Mesenchymal stem cell (in vitro differentiated cells and primary cell): ENCODE results near the gene DDX47.

Source experiments
- DNase-seq: peaks from one replicate; pipeline ENCODE4 v3.0.0-alpha.2; 2013
- H2AFZ ChIP-seq: one replicate; pipeline ENCODE4 v1.6.1; 2013; ENCODE audit warnings: low read depth, mild to moderate bottlenecking, control low read depth, inconsistent platforms, low read length, moderate library complexity
- H2AK5ac ChIP-seq: 2 replicates; pipeline ENCODE4 v1.6.1; 2013; ENCODE audit warnings: low read length, moderate library complexity, mild to moderate bottlenecking, inconsistent platforms; ENCODE audit not compliant: severe bottlenecking
- H2BK120ac ChIP-seq: one replicate; pipeline ENCODE4 v1.6.1; 2013; ENCODE audit warnings: low read depth, mild to moderate bottlenecking, inconsistent platforms, low read length, moderate library complexity
- H2BK12ac ChIP-seq, 2 experiments: one replicate each; pipeline ENCODE4 v1.6.1; 2013; ENCODE audit warnings: inconsistent platforms in 2 of 2, low read length in 2 of 2, mild to moderate bottlenecking in 2 of 2, moderate library complexity in 2 of 2, control low read depth in 1 of 2
- H2BK15ac ChIP-seq: one replicate; pipeline ENCODE4 v1.6.1; 2013; ENCODE audit warnings: mild to moderate bottlenecking, low read depth, inconsistent platforms; ENCODE audit not compliant: poor library complexity, severe bottlenecking
- H2BK5ac ChIP-seq: 2 replicates; pipeline ENCODE4 v1.6.1; 2013; ENCODE audit warnings: low read depth, mild to moderate bottlenecking, low read length, control low read depth, inconsistent platforms; ENCODE audit not compliant: poor library complexity, severe bottlenecking
- H3K14ac ChIP-seq, 2 experiments: one replicate each; pipeline ENCODE4 v1.6.1; 2013; ENCODE audit warnings: inconsistent platforms in 2 of 2, low read length in 2 of 2, control low read depth in 1 of 2, mild to moderate bottlenecking in 1 of 2, moderate library complexity in 1 of 2
- H3K18ac ChIP-seq, 2 experiments: one replicate each; pipeline ENCODE4 v1.6.1; 2013; ENCODE audit warnings: inconsistent platforms in 2 of 2, low read length in 2 of 2, control low read depth in 1 of 2, low read depth in 1 of 2, mild to moderate bottlenecking in 1 of 2
- H3K23ac ChIP-seq, 2 experiments: one replicate each; pipeline ENCODE4 v1.6.1; 2013; ENCODE audit warnings: inconsistent platforms in 2 of 2, low read length in 2 of 2, mild to moderate bottlenecking in 2 of 2, moderate library complexity in 2 of 2, control low read depth in 1 of 2
- H3K27ac ChIP-seq: 2 replicates; pipeline ENCODE4 v1.5.1; 2013; ENCODE audit warnings: mild to moderate bottlenecking, moderate library complexity, low read length, control low read depth, inconsistent platforms; ENCODE audit not compliant: poor library complexity, severe bottlenecking
- H3K27me3 ChIP-seq, 2 experiments: 2 replicates each; pipeline versions ENCODE4 v1.6.1 to v1.7.0; 2013; ENCODE audit warnings: low read length in 2 of 2, mild to moderate bottlenecking in 2 of 2, moderate library complexity in 2 of 2, control low read depth in 1 of 2, inconsistent platforms in 1 of 2; ENCODE audit not compliant: control insufficient read depth in 1 of 2, insufficient read depth in 1 of 2
- H3K36me3 ChIP-seq, 2 experiments: 2 replicates each; pipeline versions ENCODE4 v1.6.1 to v1.7.0; 2013; ENCODE audit warnings: low read length in 2 of 2, control low read depth in 1 of 2, inconsistent platforms in 1 of 2, low read depth in 1 of 2, mild to moderate bottlenecking in 1 of 2; ENCODE audit not compliant: insufficient read depth in 2 of 2, control insufficient read depth in 1 of 2
- H3K4ac ChIP-seq, 2 experiments: one replicate each; pipeline ENCODE4 v1.6.1; 2013; ENCODE audit warnings: inconsistent platforms in 2 of 2, low read length in 2 of 2, mild to moderate bottlenecking in 2 of 2, moderate library complexity in 2 of 2, control low read depth in 1 of 2, low read depth in 1 of 2
- H3K4me1 ChIP-seq: 2 replicates; pipeline ENCODE4 v1.6.1; 2013; ENCODE audit warnings: low read depth, low read length, control low read depth; ENCODE audit not compliant: control insufficient read depth, insufficient read depth
- H3K4me2 ChIP-seq: 2 replicates; pipeline ENCODE4 v1.6.1; 2013; ENCODE audit warnings: low read length, mild to moderate bottlenecking, inconsistent platforms; ENCODE audit not compliant: poor library complexity, severe bottlenecking
- H3K4me3 ChIP-seq, 2 experiments: 2 replicates each; pipeline versions ENCODE4 v1.5.1 to v1.7.0; 2013; ENCODE audit warnings: low read length in 2 of 2, mild to moderate bottlenecking in 2 of 2, control low read depth in 1 of 2, low read depth in 1 of 2; ENCODE audit not compliant: insufficient read depth in 1 of 2
- H3K79me1 ChIP-seq: replicated peaks from 2 replicates; pipeline ENCODE4 v1.6.1; 2013; ENCODE audit warnings: mild to moderate bottlenecking, control low read depth, low read length, inconsistent platforms; ENCODE audit not compliant: poor library complexity, severe bottlenecking
- H3K9ac ChIP-seq: 2 replicates; pipeline ENCODE4 v1.7.0; 2013; ENCODE audit warnings: mild to moderate bottlenecking, low read length, moderate library complexity
- H3K9me3 ChIP-seq: 2 replicates; pipeline ENCODE4 v1.7.0; 2013; ENCODE audit warnings: mild to moderate bottlenecking, low read length; ENCODE audit not compliant: control insufficient read depth
- H4K8ac ChIP-seq: one replicate; pipeline ENCODE4 v1.6.1; 2013; ENCODE audit warnings: inconsistent platforms, mild to moderate bottlenecking, low read length, moderate library complexity
- H4K91ac ChIP-seq: one replicate; pipeline ENCODE4 v1.6.1; 2013; ENCODE audit warnings: mild to moderate bottlenecking, low read length, inconsistent platforms
- WGBS: methylation state at CpG from one replicate; pipeline ENCODE4 v1.1.7; 2013; ENCODE audit warnings: mixed read lengths; 5-methylcytosine and 5-hydroxymethylcytosine counted together

DDX47 gene

GRCh38 chr12:12853435-12853834 is 40.3 kb downstream of the DDX47 start:
- H4K91ac ChIP-seq: no peak overlapping the region
- no peak overlapping the region for H3K4me3 ChIP-seq
- no peak overlapping the region for H3K18ac ChIP-seq
- no peak overlapping the region for H2AK5ac ChIP-seq
- no peaks in the 10 kb centered on the region for H3K4me1 ChIP-seq
- H3K9me3 ChIP-seq: peaks cover 3% of the 10 kb centered on the region
- no peaks in the 10 kb centered on the region for H3K36me3 ChIP-seq
- no peak overlapping the region for H3K4me2 ChIP-seq
- H3K9ac ChIP-seq: no peak overlapping the region
- H3K79me1 ChIP-seq: no peaks in the 10 kb centered on the region
- H3K14ac ChIP-seq: no peak overlapping the region
- no peak overlapping the region for H3K23ac ChIP-seq
- no peaks in the 10 kb centered on the region for H3K27me3 ChIP-seq
- H2AFZ ChIP-seq: no peak overlapping the region
- DNase-seq: no peak
- no peak overlapping the region for H2BK5ac ChIP-seq
- WGBS: 83% methylated on average over 1 of the region's 3 CpGs
- no peak overlapping the region for H2BK12ac ChIP-seq
- H2BK15ac ChIP-seq: no peak overlapping the region
- no peak overlapping the region for H3K4ac ChIP-seq
- no peak overlapping the region for H2BK120ac ChIP-seq
- H4K8ac ChIP-seq: no peak overlapping the region
- no peak overlapping the region for H3K27ac ChIP-seq

DNA sequence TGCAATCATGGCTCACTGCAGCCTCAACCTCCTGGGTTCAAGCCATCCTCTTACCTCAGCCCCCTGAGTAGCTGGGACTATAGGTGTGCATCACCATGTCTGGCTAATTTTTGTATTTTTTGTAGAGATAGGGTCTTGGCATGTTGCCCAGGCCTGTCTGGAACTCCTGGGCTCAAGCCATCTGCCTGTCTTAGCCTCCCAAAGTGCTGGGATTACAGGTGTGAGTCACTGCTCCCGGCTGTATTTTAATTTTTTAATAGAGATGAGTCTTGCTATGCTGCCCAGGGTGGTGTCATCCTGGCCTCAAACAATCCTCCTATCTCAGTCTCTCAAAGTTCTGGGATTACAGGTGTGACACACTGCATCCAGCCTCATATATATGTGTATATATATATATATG is 46.5 kb downstream of the DDX47 start:
- Histone ChIP-seq H3K9me3 (no peaks in the 10 kb centered on the region), H3K4ac (no peak overlapping the region), H2BK120ac (no peak overlapping the region), H3K27me3 (no peaks in the 10 kb centered on the region), H4K8ac (no peak overlapping the region), H2AK5ac (no peak overlapping the region), H2BK15ac (no peak overlapping the region), H3K4me3 (no peak overlapping the region), H2AFZ (no peak overlapping the region), H3K27ac (no peak overlapping the region), H2BK12ac (no peak overlapping the region), H4K91ac (no peak overlapping the region), H3K36me3 (no peaks in the 10 kb centered on the region), H3K14ac (no peak overlapping the region), H3K23ac (no peak overlapping the region), H3K4me1 (peaks cover 2% of the 10 kb centered on the region), H3K4me2 (no peak overlapping the region), H3K18ac (no peak overlapping the region), H3K9ac (no peak overlapping the region), H2BK5ac (no peak overlapping the region), H3K79me1 (no peaks in the 10 kb centered on the region)
- WGBS: no CpG with 5 or more reads among the region's 1 CpG
- DNase-seq: no peak

DNA sequence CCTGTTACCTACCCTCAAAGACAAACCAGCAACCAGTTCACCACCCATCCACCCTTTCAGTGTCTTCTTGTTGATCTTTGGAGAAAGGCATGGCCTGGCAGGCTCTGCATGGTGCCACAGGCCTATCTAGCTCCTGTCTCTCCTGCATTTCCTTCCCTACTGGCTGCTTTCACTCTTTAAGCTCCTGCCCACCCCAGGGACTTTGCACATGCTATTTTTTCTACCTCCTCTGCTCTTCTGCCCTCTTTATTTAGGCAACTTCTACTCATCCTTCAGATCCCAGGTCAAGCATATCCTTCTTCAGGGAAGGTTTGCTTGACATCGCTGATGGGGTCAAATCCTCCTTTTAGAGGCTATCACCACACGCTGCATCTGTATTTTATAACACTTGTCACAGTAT is 51.1 kb downstream of the DDX47 start:
- Histone ChIP-seq H4K91ac (no peak overlapping the region), H3K4me1 (peaks cover 2% of the 10 kb centered on the region), H3K14ac (no peak overlapping the region), H3K9ac (no peak overlapping the region), H3K4ac (no peak overlapping the region), H2BK120ac (no peak overlapping the region), H2BK12ac (no peak overlapping the region), H3K79me1 (no peaks in the 10 kb centered on the region), H2AK5ac (no peak overlapping the region), H3K4me2 (no peak overlapping the region), H3K27ac (no peak overlapping the region), H3K27me3 (no peaks in the 10 kb centered on the region), H3K4me3 (no peak overlapping the region), H2AFZ (no peak overlapping the region), H3K18ac (no peak overlapping the region), H4K8ac (no peak overlapping the region), H3K9me3 (no peaks in the 10 kb centered on the region), H3K36me3 (peaks cover 0 to 3% of the 10 kb centered on the region in 2 experiments), H3K23ac (no peak overlapping the region), H2BK15ac (no peak overlapping the region), H2BK5ac (no peak overlapping the region)
- DNase-seq: no peak
- WGBS: no CpG with 5 or more reads among the region's 2 CpGs

DNA sequence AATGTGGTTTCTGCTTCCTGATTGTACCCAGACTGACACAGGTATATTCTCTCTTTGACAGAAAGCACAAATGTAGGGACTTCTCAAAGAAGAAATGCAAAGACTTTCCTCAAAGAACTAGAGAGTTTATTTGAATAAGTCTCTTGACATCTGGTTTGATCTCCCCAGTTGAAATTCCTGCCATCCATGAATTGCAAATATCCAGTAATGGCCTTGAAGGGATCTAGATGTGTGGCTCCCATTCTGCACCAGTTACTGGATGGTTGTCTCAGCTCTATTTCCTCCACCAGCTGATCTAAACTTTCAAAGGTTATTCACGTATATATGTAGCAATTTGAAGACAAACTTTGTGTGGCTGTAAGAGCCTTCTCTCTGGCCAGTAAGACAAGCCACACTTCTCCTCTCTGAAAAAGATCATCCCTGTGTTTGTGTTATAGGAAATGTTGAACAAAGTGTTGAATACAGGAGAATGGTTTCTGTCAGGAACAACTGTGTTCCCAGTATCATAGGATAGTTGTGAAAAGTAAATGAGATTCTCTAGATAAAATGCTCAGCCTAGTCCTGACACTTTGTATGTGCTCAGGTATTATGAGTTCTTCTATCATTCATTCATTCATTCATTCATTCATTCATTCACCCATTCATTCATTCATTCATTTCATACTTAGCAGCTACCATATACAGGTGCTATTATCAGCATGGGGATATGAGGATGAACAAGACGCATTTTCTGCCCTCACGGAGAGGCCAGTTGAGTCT is 55.5 kb downstream of the DDX47 start:
- H3K4me2 ChIP-seq: no peak overlapping the region
- no peak overlapping the region for H2BK12ac ChIP-seq
- H3K4me1 ChIP-seq: peaks cover 13% of the 10 kb centered on the region
- no peak overlapping the region for H2BK120ac ChIP-seq
- no peak overlapping the region for H2AK5ac ChIP-seq
- no peaks in the 10 kb centered on the region for H3K79me1 ChIP-seq
- H2BK5ac ChIP-seq: no peak overlapping the region
- peaks cover 0 to 3% of the 10 kb centered on the region in 2 experiments for H3K36me3 ChIP-seq
- WGBS: 100% methylated on average over 3 of the region's 3 CpGs
- H4K91ac ChIP-seq: no peak overlapping the region
- DNase-seq: no peak
- H3K9me3 ChIP-seq: peaks cover 5% of the 10 kb centered on the region
- no peak overlapping the region for H2BK15ac ChIP-seq
- H4K8ac ChIP-seq: no peak overlapping the region
- no peak overlapping the region for H2AFZ ChIP-seq
- H3K4me3 ChIP-seq: no peak overlapping the region
- no peak overlapping the region for H3K9ac ChIP-seq
- no peak overlapping the region for H3K23ac ChIP-seq
- no peak overlapping the region for H3K4ac ChIP-seq
- H3K27me3 ChIP-seq: no peaks in the 10 kb centered on the region
- H3K27ac ChIP-seq: no peak overlapping the region
- no peak overlapping the region for H3K14ac ChIP-seq
- no peak overlapping the region for H3K18ac ChIP-seq
